Mononuclear cell (primary cell): Measurements from ENCODE around the gene ADI1. TPM values are rescaled to one million over a fixed set of nuclear protein-coding genes. Genes with fewer than 3 reads are reported as not detected.

Experiments used
- H3K27me3 ChIP-seq: 2 replicates; pipeline ENCODE4 v1.6.0; 2011; ENCODE audit warnings: low read length, control low read depth; ENCODE audit not compliant: insufficient read depth
- H3K4me1 ChIP-seq: 2 replicates; pipeline ENCODE4 v1.5.1; 2011; ENCODE audit warnings: mild to moderate bottlenecking, low read length, control low read depth; ENCODE audit not compliant: insufficient read depth
- H3K4me3 ChIP-seq: 2 replicates; pipeline ENCODE4 v1.5.1; 2011; ENCODE audit warnings: mild to moderate bottlenecking, low read length, moderate library complexity
- H3K9me3 ChIP-seq: 2 replicates; pipeline ENCODE4 v1.5.1; 2011; ENCODE audit warnings: low read depth, mild to moderate bottlenecking, control low read depth, low read length
- total RNA-seq: library from RNA; depleted of rRNA; stranded (reverse); fragments of >200 nt; gene quantifications from one replicate; pipeline ENCODE4 v1.2.3, GENCODE V29; 2012

ADI1 gene
- total RNA-seq, 1 donor = 25.6 TPM

- no peak overlapping the region for H3K4me3 ChIP-seq
- H3K27me3 ChIP-seq = no peaks in the 10 kb centered on the region
- H3K4me1 ChIP-seq = no peaks in the 10 kb centered on the region
- H3K9me3 ChIP-seq = no peaks in the 10 kb centered on the region
These were observed 71.5 kb downstream of the ADI1 start for GRCh38 chr2:3447789-3448317.

Other genes with a start within 250 kb of the ADI1 start
- 10.0 TPM for gene EIPR1, start 141.7 kb downstream of the ADI1 start, total RNA-seq
- gene TRAPPC12, start 139.8 kb downstream of the ADI1 start, total RNA-seq = 18.3 TPM
- 26.2 TPM for gene RNASEH1, start 38.8 kb upstream of the ADI1 start, total RNA-seq
- gene RPS7, start 55.7 kb upstream of the ADI1 start, total RNA-seq = 1,928 TPM
- not detected for gene COLEC11, start 75.6 kb upstream of the ADI1 start, total RNA-seq
- not detected for gene ALLC, start 138.7 kb upstream of the ADI1 start, total RNA-seq
- not detected for gene DCDC2C, start 184.0 kb upstream of the ADI1 start, total RNA-seq